Body of pancreas (tissue), 4 donors: ENCODE measurements around the gene ABCC12.

Source experiments
- CTCF ChIP-seq, 7 experiments: fragments of 450-650 bp in 4 of 7; fragments of 200-600 bp in 3 of 7; sonication (generic) in 3 of 7; IDR thresholded peaks; one replicate each; pipeline ENCODE4 v1.5.1; 2016 to 2019; ENCODE audit warnings: antibody characterized with exemption in 7 of 7
- POLR2A ChIP-seq, 3 donors: fragments of 450-650 bp; IDR thresholded peaks; one replicate each; pipeline ENCODE4 v1.6.1; 2016; ENCODE audit warnings: antibody characterized with exemption in 3 of 3, mild to moderate bottlenecking in 2 of 3

- TF ChIP-seq POLR2A (IDR thresholded peaks at IDR 0.05), result no peak
- TF ChIP-seq CTCF (IDR thresholded peaks at IDR 0.05), result no peak
Observed at GRCh38 chr16:48150707-48151106, 5.1 kb downstream of the ABCC12 start.
